ENCODE data around the gene NEDD4L.
"Not testable (repeated sequence)": the region's sequence is repeated elsewhere in the genome, so short reads cannot be mapped to it uniquely, and the experiment has no call there.

The NEDD4L gene

GRCh38 chr18:58257461-58257860 lies 213.4 kb downstream of the NEDD4L start:
- DNase-seq (ENCODE audit: low read depth in 2 of 2, low spot score in 1 of 2), result no peak

- DNase-seq (ENCODE audit: low read depth in 2 of 2, low spot score in 1 of 2), result no peak
Observed at GRCh38 chr18:58258692-58259342, 214.8 kb downstream of the NEDD4L start.

GRCh38 chr18:58263055-58263957 lies 219.3 kb downstream of the NEDD4L start:
- no peak for DNase-seq (ENCODE audit: low read depth in 2 of 2, low spot score in 1 of 2)

GRCh38 chr18:58264075-58264474 lies 220.0 kb downstream of the NEDD4L start:
- DNase-seq (ENCODE audit: low read depth in 2 of 2, low spot score in 1 of 2), result no peak

- DNase-seq (ENCODE audit: low read depth in 2 of 2, low spot score in 1 of 2), result no peak
Observed at GRCh38 chr18:58264840-58265239, 220.8 kb downstream of the NEDD4L start.

GRCh38 chr18:58265489-58265888 lies 221.5 kb downstream of the NEDD4L start:
- DNase-seq (ENCODE audit: low read depth in 2 of 2, low spot score in 1 of 2), result not testable (repeated sequence)

- no peak for DNase-seq (ENCODE audit: low read depth in 2 of 2, low spot score in 1 of 2)
Observed at GRCh38 chr18:58266291-58266690, 222.3 kb downstream of the NEDD4L start.

GRCh38 chr18:58267493-58267892 lies 223.5 kb downstream of the NEDD4L start:
- DNase-seq (ENCODE audit: low read depth in 2 of 2, low spot score in 1 of 2), result no peak

GRCh38 chr18:58268849-58269248 lies 224.8 kb downstream of the NEDD4L start:
- DNase-seq (ENCODE audit: low read depth in 2 of 2, low spot score in 1 of 2), result no peak

- no peak for DNase-seq (ENCODE audit: low read depth in 2 of 2, low spot score in 1 of 2)
Observed at GRCh38 chr18:58269931-58270330, 225.9 kb downstream of the NEDD4L start.

GRCh38 chr18:58270396-58270795 lies 226.4 kb downstream of the NEDD4L start:
- no peak for DNase-seq (ENCODE audit: low read depth in 2 of 2, low spot score in 1 of 2)

- no peak for DNase-seq (ENCODE audit: low read depth in 2 of 2, low spot score in 1 of 2)
Observed at GRCh38 chr18:58271770-58272169, 227.7 kb downstream of the NEDD4L start.

- DNase-seq (ENCODE audit: low read depth in 2 of 2, low spot score in 1 of 2), result no peak
Observed at GRCh38 chr18:58272209-58272608, 228.2 kb downstream of the NEDD4L start.

GRCh38 chr18:58272779-58273435 lies 228.9 kb downstream of the NEDD4L start:
- DNase-seq (ENCODE audit: low read depth in 2 of 2, low spot score in 1 of 2), result no peak

GRCh38 chr18:58275176-58275575 lies 231.2 kb downstream of the NEDD4L start:
- DNase-seq (ENCODE audit: low read depth in 2 of 2, low spot score in 1 of 2), result no peak

GRCh38 chr18:58276789-58277739 lies 233.0 kb downstream of the NEDD4L start:
- no peak for DNase-seq (ENCODE audit: low read depth in 2 of 2, low spot score in 1 of 2)

GRCh38 chr18:58279504-58280175 lies 235.6 kb downstream of the NEDD4L start:
- DNase-seq (ENCODE audit: low read depth in 2 of 2, low spot score in 1 of 2), result no peak

- no peak for DNase-seq (ENCODE audit: low read depth in 2 of 2, low spot score in 1 of 2)
Observed at GRCh38 chr18:58280191-58280590, 236.2 kb downstream of the NEDD4L start.

GRCh38 chr18:58282872-58283271 lies 238.8 kb downstream of the NEDD4L start:
- not testable (repeated sequence) for DNase-seq (ENCODE audit: low read depth in 2 of 2, low spot score in 1 of 2)
